ENCODE data around the gene GOLGA6C.
"Not testable (repeated sequence)": the region's sequence is repeated elsewhere in the genome, so short reads cannot be mapped to it uniquely, and the experiment has no call there.

Gene GOLGA6C, protein sequence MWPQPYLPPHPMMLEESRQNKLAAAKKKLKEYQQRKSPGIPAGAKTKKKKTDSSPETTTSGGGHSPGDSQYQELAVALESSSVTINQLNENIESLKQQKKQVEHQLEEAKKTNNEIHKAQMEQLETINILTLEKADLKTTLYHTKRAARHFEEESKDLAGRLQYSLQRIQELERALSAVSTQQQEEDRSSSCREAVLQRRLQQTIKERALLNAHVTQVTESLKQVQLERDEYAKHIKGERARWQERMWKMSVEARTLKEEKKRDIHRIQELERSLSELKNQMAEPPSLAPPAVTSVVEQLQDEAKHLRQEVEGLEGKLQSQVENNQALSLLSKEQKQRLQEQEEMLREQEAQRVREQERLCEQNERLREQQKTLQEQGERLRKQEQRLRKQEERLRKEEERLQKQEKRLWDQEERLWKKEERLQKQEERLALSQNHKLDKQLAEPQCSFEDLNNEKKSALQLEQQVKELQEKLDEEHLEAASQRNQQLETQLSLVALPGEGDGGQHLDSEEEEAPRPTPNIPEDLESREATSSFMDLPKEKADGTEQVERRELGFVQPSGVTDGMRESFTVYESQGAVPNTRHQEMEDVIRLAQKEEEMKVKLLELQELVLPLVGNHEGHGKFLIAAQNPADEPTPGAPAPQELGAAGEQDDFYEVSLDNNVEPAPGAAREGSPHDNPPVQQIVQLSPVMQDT

DNA sequence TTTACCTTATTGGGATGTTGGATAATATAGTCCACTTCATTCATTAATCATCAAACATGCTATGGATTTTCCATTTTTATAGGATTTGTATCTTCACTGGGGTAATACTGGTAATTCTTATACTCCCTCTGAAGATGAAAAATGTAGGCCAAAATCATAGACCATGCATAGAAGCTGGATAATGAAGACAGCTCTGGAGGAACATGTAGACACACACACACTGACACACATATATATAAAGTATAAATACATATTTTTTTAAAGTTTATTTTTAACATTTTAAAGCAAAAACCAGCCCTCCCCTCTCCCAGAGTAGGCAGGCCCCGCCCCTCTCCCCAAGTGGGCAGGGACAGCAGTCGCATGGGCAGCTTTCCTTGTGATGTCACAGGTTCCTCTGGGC lies at the start of gene GOLGA6C:
Gene GOLGA6C (plus strand): TSS at position 301 of the 400 bp plus-strand sequence. CDS start 265 bp downstream, outside the sequence.
- DNase-seq, result not testable (repeated sequence)

DNA sequence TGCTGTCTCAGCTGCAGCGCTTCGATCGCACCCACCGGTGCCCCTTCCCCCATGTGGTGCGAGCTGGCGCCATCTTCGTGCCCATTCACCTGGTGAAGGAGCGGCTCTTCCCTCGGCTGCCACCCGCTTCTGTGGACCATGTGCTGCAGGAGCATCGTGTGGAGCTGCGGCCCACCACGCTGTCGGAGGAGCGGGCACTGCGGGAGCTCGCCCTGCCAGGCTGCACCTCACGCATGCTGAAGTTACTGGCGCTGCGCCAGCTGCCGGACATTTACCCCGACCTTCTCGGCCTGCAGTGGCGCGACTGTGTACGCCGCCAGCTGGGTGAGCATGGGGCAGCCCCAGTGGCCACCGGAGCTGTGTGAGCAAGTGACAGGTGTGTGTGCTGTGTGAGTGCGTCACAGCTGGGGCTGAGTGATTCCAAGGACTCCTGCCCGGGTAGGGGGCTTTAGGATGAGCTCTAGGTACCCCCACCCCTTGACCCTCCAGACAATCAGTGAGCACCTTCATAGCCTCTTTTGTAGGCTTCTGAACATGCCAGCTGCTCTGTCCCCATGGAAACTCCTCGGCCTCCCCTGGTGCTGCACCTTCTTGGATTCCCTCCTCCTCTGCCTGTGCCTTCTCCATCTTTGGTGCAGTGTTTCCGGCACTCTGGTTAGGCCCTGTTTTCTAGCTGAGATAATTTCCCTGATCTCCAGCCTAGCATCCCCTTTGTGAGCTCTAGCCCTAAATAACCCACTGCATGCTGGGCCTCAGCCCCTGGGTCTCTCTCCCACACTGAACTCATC lies 49.4 kb upstream of the GOLGA6C start:
- no peak for DNase-seq

DNA sequence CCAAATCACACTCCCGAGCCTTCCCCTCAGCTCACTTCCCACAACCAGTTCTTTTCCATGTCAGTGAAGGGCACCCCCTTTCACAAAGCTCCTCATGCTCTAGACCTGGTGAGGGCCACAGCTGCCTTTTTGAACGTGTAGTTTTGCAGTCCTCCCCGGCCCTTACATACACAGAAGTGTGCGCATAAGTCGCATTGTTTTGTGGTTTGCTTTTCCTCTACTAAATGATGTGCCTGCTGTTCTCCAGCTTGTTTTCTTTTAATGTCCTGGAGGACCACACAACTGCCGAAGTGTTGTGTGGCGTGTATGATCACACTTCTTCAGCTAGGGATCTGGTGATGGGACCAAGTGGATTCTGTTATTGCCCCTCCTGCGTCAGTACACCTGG lies 48.9 kb upstream of the GOLGA6C start:
- no peak for DNase-seq

DNA sequence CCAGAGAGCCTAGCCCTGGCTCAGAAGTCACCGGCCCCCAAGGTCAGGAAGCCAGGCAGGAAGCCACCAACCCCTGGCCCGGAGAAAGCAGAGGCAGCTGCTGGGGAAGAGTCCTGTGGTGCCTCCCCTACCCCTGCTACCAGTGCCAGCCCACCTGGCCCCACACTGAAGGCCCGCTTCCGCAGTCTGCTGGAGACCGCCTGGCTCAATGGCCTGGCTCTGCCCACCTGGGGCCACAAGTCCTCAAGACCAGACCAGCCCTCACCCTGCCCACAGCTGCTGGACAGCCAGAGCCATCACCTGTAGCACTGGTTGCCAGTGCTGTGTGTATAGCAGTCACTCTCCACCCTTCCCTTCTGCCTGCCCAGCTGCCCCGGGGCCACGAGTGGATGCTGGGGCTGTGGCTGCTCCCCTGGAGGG lies 47.3 kb upstream of the GOLGA6C start:
- no peak for DNase-seq

DNA sequence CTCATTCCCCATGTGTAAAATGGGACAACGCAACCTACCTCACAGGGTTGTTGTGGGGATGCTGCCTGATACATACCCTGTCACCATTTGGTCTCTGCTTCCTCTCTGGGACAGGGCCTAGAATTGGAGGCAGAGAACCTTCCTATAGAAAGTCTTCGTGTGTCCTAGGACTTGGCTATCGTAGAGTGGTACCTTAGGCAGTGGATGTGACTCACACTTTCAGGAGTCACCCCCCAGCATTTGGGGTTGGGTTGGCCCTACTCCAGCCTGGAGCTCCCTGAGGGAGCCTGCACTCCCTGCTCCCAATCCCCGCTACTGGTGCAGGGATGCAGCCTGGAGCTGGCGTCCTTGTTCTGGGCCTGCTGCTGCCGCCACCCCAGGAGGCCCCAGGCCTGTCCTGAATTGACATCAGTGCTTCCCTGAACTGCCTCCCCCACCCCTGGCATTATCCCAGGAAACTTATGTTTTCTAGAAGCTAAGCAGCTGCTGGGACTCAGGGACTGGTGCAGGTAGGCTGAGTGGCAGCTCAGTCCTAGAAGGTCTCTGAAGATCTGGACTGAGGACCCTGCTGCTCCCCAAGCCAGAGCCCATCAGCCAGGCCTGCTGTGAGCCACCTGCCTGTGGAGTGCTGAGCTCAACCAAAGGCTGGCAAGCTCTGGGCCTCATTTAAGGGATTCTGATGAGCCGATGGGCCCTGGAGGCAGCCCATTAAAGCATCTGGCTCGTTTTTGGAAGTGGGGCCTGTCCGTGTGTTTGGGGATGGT lies 46.5 kb upstream of the GOLGA6C start:
- DNase-seq, result no peak

DNA sequence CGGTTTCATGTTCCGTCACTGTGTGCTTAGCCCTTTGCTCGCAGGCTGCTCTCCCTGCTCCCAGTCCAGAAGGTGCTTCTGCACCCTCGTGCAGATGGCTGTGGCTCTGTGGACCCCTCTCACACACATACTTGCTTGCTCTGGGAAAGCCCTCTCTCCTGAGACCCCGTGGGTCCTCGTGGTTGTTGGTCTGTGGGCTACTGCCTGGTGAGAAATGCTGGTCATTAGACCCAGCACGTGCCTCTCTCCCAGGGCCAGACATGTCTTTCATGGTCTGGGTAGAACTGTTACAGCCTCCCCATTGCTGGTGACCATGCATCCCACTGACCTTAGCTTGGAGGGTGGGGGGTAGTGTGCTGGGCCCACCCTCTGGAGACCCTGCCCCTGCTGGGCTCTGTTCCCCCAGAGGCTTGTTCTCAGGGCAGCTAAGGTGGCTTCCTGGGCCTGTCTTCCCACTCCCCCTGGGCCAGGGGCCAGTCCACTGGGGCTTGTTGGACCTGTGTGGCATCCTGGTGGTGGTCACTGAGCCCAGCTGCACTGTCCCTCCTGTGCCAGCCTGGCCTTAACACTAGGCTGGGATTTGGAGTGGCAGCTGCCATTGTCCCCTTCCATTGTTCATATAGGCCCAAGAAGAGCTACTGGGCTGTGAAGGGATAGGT lies 45.8 kb upstream of the GOLGA6C start:
- no peak for DNase-seq

DNA sequence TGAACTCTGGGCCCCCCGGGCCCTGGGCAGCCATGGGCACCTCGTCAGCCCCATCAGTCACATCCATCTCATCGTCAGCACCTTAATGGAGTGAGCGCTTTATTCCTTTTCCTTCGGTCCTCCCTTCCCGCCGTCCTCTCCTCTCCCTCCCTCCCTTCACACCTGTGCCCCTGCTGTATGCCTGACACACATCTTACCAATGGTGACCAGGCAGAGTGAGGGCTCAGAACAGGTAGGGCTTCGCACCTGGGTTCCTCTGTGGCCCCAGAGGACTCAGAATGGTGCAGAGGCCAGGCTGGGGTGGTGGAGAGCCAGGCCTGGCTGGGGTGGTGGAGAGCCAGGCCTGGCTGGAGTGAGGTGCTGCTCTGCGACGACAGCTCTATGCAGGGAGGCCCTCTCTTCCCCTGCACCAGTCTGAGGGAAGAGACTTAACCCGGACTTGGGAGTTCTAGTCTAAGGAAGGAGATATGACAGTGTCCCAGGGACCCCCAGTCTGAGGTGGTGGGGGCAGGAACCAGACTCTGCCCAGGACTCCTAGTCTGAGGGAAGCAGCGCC lies 44.8 kb upstream of the GOLGA6C start:
- DNase-seq, result no peak

DNA sequence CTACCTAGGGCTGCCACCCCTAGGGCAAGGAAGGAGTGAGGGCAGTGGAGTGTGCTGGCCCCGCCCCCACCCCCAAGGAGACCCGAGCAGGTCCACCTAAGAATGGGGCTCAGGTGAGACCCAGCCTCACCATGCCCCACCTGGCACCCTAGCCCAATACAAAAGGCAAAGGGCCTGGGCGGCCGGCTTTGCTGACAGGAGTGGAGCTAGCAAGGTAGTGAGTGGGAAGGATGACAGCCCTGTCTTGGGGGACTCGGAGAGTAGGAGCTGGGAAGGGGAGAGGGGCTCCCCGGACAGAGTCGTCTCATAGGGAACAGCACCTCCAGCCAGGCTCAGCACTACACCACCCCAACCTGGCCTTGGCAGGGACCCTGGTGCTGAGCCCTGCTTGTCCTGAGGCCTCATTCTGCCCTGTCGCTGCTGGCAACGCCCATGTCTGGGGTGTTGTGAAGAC lies 44.3 kb upstream of the GOLGA6C start:
- DNase-seq, result no peak

DNA sequence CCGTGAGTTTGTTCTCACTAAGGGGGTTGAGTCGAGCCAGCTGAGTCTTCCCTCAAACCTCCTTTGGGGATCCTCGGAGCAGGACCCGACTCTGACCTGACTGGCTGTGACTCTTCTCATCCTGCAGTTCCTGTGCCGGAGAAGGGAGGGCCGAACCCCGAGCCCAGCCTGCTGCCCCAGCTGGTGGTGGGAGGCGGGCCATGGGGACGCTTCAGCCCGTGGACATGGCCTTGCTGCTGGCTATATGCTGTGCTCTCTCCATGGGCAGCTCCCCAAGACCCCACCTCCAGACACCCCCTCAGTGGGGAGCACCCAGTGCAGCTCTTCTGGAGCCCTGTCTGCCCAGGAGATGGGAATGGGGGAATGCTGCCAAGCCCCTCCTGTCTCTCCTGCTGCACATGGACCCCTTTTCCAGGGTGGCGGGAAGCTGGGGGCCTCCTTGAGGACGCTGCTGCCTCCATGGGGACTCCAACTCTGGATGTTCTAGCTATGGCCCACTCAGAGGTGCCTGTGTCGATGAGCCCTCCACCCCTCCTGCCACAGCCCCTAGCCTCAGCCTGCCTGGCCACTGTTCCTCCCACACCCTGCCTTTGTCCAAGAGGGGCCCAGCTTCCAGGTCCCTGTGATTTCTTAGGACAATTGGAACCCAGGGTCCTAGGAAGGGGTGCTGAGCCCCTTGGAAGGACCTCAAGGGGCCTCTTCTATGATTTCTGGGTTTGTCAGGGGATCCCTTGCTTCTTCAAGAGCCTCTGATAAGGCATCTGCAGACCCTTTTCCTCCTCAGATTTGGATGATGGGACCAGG lies 43.6 kb upstream of the GOLGA6C start:
- DNase-seq, result no peak

DNA sequence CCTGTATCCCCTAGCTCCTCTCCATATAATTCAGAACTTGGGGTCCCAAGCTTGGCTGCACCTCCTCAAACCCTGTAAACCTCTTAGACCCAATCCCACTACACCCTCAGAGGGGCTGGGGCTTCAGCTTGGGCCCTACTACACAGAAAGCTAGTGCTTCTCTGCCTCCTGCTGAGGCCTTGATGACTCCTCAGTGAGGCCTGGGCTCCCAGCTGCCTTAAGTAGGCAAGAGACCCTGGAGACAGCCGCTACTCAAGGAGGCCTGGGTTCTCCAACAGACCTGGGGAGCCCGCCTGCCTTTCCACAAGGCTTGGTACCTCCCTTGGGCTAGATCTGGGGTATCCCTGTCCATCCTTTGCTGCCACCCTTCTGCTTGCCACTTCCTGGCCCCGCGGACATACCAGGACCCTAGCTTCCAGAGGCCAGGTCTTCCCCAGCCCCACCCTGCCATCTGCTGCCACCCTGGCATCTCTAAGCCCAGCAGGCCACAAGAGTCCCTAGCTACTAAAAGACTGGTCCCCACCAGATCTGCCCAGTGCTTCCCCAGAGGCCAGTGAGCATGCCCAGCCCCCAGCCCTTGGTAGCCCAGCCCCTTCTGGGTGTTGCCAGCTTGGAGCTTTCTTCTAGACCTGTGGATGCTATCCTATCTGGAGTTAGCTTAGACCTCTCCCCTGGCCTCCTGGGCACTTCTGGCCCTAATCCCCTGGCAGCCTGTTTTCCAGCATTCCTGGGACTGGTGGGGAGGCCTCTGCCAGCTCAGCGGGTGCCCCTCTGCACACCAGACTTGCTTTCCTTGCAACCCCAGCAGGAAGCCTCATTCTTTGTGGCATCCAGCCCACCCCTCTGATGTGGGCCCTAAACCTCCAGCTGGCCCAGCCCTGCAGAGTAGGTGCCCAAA lies 42.8 kb upstream of the GOLGA6C start:
- DNase-seq, result no peak

DNA sequence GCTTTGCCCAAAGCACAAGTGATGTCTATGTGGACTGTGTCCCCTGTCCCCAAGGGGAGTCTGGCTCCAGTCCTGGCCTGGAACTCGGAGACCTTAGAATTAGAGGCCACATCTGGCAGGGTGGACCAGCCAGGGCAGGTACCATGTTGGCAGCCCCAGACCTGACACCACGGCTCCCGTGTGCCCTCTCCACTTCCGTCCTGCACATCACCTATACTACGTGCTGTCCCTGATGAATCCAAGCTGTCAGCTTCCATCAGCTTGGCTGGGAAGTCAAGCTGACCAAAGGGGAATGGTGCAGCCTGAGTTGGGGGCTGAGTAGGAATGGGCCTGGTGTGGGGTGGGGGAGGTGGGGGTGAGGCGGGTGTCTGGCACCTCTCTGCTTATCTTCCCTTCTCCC lies 41.1 kb upstream of the GOLGA6C start:
- no peak for DNase-seq

DNA sequence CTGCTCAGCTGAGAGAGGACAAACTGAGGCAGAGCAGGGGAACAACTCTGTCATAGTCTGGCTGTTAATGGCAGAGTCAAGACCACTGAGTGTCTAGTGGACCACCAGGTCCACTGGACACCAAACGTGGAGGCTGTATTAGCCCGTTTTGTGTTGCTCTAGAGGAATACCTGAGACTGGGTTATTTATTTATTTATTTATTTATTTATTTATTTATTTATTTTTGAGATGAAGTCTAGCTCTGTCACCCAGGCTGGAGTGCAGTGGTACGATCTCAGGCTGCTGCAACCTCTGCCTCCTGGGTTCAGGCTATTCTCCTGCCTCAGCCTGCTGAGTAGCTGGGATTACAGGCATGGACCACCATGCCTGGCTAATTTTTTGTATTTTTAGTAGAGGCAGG lies 40.6 kb upstream of the GOLGA6C start:
- DNase-seq, result not testable (repeated sequence)

DNA sequence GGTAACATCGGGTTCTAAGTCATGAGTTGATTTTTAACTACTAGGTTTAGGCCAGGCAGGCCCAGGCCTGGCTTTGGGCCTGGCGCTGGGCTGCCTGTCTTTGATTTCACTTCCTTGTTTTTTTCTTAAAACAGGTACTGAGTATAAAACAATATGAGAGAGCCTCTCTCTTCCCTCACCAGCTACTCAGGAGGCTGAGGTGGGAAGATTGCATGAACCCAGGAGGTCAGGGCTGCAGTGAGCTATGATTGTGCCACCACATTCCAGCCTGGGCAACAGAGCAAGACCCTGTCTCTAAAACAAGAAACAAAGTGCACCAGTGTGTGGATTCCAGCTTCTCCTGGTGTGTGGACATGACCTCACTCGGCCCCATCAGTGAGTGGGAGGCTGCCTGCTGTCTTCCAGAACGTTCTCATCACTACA lies 38.6 kb upstream of the GOLGA6C start:
- DNase-seq, result not testable (repeated sequence)

DNA sequence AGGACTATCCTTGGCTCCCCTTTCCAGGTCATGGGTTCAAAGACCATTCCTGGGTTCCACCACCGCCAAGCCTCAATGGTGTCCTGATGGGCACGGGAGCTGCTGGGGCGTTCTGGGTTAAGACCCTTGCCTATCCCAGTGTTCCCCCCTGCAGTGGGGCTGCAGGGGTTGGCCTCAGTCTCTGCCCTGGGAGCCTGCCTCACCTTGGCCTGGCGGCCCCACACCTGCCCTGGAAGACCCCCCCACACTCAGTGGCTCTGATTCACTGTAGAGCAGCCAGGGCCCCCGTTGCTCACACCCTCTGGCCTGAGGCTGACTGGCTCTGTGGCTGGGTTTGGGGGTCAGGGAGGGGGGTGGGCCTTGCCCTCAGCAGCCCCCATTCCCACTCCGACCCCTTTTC lies 34.4 kb upstream of the GOLGA6C start:
- no peak for DNase-seq

DNA sequence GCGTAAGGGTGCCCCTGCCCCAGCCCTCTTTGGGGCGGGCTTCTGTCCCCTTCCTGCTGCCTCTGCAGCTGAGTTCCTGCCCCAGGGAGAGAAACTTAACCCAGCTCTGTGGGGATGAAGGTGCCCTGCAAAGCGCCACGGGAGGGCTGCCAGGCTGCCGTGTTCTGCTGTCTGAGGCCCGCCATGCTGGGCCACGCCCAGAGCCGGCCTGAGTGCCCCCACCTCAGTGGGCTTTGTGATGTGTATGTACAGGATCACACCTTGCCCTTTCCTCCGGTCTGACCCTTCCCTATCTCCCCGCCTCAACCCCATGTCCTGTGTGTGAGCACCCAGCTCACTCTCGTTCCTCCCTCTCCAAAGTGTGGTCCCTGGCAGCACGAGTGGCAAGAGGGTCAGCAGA lies 33.9 kb upstream of the GOLGA6C start:
- DNase-seq, result no peak

DNA sequence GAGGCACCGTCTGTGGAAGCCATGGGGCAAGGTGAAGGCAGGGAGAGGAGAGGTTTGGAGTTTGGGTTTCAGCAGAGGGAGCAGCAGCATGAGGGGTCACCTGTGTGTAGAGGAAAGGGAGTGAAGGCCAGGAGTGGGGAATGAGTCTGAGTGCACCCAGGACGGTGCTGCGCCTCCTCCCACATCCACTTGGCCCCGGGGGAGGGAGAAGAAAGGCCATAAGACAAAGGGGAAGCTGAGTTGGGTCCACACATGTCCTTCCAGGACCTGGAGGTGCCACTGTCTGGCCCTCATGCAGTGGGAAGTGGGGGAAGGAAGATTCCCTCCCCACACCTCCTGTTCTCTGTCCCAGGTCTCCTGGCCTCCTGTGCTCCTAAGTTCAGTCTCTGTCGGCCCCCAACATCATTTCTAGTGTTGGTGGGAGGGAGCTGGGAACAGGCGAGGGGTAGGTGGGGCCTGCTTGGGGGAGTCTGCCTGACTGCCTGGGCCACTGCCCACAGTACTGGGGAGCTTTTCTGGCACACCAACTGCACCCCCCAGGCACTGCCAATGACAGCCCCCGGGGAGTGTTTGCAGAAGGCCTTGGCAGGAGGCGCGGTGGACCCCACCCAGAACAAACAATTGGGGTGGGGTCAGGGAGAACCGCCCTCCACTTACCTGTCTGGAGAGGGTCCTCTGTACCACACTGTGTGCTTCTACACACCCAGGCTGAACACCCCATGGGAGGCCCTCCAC lies 32.9 kb upstream of the GOLGA6C start:
- DNase-seq, result not testable (repeated sequence)

DNA sequence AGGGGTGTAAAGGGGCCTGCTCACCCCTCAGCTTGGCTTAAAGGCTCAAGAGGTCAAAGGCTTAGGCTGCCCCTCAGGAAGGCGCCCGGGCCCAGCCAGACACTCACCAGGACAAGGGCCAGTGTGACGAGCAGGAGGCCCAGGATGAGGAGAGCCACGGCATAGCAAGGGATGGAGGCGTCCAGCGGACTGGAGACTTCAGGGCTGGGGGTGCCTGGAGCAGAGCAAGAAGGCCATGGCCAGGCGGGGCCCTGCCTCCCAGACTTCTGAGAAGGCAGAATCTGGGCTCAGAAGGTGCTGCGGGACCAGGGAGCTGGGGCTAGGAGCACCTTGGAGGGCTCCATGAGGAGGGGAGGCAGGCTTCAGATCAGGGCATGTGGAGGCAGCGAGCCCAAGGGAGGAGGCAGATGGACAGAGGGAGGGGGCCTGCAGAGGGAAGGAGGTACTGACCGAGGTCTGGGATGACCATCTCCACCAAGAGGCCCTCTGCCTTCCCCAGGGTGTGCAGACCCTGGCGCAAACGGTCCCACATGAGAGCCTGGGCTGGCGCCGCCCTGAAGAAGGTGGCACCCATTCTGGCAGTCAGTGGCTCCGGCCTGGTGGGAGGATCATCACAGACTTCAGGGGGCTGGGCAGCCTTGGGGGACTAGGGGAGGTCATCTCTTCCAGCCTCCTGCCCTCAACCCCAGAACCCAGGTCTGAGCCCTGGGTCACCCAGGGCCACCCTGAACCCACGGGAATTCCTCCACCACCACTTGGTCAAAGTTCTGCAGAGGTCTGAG lies 32.0 kb upstream of the GOLGA6C start:
- no peak for DNase-seq

DNA sequence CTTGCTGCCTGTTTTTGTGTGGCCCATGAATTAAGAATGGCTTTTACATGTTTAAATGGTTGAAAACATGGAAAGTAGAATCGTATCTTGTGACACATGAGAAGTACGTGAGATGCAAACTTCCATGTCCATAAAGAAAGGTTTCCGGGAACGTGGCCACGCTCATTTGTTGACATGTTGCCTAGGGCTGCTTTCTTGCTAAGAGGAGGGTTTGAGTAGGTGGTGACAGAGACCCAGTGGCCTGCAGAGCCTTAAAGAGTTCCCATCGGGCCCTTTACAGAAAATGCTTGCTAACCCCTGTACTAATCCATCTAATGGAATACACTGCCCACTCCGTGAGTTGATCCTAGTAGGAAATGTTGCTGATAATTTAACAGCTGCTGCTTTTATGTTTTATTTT lies 31.0 kb upstream of the GOLGA6C start:
- DNase-seq, result not testable (repeated sequence)

Measured in activated CD4-positive, alpha-beta T cell treated with anti-CD3 and anti-CD28 coated beads, Interleukin-2, amount 50 U/mL, for 16 hours (primary cell).